HG03159 (cell line): ENCODE measurements around the gene ASB10.

Experiments
- ATAC-seq: cut with Tn5 transposase; IDR thresholded peaks from one replicate; pipeline ENCODE4 v1.9.1; 2021; ENCODE audit warnings: mild to moderate bottlenecking, moderate library complexity; ENCODE audit not compliant: unreplicated experiment

ASB10 gene

GRCh38 chr7:151210087-151210854, 23.2 kb upstream of the ASB10 start, which contains the start of gene H2BK1:
Gene H2BK1, minus strand, starts transcription at chr7:151210488. Its CDS starts 170 bp downstream, at chr7:151210318.
- ATAC-seq = no peak

GRCh38 chr7:151209588-151209987, 22.5 kb upstream of the ASB10 start:
- no peak for ATAC-seq

DNA sequence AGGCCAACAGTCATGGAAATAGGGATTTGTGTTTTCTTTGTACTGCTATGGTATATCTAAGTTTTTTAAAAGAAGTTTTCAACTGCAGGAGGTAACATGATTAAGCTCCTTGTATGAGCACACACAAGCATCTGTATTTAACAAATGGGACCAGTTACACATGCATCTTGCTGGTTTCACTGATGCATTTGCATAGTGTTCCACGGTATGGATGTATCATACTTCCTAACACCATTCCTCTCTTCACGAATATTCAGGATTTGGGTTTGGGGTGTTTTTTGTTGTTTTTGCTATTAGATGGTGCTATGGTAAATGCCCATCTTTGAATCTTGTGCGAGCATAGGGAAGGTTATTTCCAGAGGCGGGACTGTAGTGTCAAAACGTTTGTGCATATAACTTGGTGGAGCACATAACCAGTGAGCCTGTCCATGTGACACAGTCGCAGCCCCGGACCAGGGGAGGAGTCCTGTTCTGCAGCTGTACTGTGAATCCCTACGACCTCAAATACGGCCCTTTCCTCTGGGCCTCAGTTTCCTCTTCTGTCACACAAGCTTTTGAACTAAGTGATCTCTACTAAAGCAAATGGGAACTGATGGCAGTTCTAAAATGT, 21.3 kb upstream of the ASB10 start:
- no peak for ATAC-seq

DNA sequence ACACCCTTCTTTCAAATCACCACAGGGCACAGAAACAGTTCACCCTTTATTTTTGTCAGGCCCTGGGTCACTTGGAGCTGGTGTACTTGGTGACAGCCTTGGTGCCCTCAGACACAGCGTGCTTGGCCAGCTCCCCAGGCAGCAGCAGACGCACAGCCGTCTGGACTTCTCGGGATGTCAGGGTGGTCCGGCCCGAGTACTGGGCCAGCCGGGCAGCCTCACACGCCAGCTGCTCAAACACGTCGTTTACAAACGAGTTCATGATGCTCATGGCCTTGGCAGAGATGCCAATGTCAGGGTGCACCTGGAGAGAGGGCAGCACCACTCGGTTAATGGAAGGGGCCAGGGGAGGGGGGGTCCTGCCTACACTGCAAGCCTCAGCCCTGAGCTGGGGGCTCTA, 20.8 kb upstream of the ASB10 start:
- no peak for ATAC-seq

GRCh38 chr7:151207315-151207714, 20.3 kb upstream of the ASB10 start:
- ATAC-seq = no peak

DNA sequence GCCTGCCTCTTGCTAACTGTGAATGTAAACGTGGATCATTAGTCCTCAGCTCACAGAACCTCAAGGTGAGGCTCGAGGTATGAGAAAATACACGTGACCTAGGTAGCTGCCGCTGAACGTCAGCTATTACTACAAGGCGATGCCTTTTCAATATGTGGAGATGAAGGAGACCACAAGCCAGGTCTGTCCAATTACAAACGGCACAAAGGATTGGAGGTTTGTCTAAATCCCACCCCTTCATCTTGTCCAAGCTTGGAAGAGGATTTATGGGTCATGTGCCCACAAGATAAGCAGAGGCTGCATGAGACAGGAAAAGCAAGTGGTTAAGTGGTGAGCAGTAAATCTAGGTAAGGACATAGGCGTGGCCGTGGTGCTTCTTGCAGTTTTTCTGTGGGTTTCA, 19.9 kb upstream of the ASB10 start:
- ATAC-seq = no peak

DNA sequence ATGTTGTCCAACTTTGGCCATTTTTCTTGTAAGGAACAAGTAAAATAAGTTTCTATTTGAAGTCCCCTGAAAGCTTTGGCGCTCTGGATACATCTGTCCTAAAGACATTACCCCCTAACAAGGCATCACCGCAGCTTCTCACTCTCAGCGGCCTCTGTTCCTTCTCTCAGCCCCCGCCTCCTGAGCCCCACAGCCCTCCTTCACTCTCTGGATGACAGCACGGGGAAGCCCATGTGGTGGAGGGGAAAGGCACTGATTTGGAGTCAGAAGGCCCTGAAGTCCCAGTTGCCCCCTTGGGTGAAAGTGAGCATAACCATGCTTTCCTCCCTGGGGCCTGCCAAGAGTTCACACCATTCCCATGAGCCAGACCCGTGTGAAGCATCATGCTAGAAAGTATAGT, 18.7 kb upstream of the ASB10 start:
- ATAC-seq = no peak

- no peak for ATAC-seq
These were observed 17.5 kb upstream of the ASB10 start for GRCh38 chr7:151204383-151205032.

DNA sequence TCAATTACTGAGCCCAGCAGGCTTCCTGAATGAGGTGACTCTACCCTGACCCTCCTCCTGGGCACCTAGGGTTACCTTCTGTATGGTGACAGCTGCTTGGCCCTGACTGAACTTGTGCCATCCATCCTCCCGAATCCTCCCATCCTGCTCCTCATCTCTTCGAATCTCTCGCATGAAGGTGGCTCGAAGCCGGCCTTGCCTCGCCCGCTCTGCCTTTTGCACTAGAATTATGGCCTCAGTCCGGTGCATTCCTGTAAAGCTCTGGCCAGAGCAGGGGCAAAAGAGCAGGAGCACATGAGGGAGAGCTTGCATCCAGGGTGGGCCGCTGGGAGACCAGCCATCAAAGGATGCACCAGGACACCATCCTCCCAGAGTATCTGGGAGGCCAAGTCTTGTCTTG, 15.8 kb upstream of the ASB10 start:
- ATAC-seq = no peak

DNA sequence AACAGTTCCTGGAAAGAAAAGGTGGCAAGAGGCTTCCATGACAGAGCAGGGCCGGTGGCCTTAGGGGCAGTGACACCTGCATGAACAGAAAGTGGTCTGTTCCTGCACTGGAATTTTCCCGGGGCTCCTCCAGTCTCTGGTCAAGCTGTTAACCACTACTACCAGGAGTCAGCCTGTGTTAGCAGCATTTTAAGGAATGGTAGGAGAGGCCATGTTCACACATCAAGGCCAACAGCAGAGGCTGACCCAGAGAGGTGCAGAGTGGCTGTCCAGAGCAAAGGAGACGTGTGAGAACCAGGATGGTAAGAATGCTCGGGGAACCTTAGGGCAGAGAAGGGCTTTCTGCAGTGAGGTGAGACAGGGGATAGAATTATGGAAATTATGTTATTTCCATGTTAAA, 14.7 kb upstream of the ASB10 start:
- ATAC-seq = no peak

- no peak for ATAC-seq
These were observed 14.3 kb upstream of the ASB10 start for GRCh38 chr7:151201344-151201743.

- no peak for ATAC-seq
These were observed 12.1 kb upstream of the ASB10 start for GRCh38 chr7:151198945-151199848.

DNA sequence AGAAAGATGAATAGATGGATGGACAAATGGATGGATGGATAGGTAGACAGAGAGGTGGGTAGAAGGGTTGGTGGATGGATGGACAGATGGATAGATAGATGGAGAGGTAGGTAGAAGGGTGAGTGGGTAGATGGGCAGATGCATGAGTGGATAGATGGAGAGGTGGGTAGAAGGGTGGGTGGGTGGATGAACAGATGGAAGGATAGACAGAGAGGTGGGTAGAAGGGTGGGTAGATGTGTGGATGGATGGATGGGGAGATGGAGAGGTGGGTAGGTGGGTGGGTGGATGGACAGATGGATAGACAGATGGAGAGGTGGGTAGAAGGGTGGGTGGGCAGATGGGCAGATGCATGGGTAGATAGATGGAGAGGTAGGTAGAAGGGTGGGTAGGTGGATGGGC, 10.9 kb upstream of the ASB10 start:
- no peak for ATAC-seq

GRCh38 chr7:151195616-151196450, 8.8 kb upstream of the ASB10 start:
- no peak for ATAC-seq

- no peak for ATAC-seq
These were observed 7.1 kb upstream of the ASB10 start for GRCh38 chr7:151194188-151194587.

DNA sequence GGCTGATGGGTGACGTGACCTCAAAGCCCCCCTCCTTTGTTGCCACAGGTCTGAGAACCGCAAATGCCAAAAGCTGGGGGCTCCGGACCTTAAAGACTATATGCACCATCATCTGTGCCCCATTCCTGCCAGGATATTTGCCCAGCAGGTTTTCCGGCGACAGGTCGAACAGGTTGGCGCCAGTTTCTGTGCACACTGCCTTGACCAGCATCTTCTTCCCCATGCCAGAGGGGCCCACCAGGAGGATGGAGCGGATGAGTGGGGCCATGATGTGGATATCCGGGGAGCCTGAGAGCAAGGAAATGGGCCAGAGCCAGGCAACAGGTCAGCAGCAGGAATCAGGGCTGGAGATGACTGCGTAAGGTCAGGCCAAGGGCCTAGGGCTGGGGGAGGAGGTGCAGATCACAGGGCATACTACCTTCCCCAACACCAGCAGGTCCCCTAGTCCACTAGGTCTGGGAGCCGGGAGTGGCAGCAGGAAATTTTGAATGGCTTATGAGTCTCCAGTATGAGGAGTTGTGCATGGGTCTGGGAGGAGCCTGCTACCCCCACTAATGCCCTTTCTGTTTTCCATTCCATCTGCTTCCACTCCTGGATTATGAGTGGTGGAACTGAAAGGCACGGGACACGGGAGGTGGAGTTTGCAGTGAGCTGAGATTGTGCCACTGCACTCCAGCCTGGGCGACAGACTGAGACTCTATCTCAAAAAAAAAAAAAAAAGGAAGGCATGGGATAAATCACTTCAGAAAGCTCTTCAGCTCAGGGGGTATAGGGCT, 6.3 kb upstream of the ASB10 start:
- ATAC-seq = no peak

DNA sequence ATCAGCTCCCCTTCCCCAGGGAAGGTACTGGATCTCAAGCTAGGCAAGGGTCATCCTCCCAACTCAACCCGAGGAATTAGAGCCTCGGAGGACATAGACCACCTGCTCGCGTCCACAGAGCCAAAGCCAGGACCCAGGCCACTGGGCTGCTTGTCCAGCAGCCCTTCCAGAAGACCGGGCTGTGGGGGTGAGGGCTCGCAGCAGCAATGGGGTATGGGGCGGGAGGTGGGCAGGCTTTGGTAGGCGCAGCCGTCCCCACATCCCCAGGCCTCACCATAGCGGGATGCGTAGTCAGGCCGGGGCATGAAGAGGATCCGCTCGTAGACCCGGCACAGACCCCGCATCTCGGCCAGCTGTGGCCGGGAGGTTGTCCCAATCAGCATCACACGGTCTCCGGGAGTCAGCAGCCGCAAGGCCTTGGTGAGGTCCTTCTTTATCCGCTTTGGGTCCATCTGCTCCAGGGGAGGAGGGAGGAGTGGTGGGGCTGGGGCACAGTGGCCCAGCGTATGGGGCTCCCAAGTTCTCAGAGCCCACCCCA, 5.0 kb upstream of the ASB10 start:
- ATAC-seq = no peak

DNA sequence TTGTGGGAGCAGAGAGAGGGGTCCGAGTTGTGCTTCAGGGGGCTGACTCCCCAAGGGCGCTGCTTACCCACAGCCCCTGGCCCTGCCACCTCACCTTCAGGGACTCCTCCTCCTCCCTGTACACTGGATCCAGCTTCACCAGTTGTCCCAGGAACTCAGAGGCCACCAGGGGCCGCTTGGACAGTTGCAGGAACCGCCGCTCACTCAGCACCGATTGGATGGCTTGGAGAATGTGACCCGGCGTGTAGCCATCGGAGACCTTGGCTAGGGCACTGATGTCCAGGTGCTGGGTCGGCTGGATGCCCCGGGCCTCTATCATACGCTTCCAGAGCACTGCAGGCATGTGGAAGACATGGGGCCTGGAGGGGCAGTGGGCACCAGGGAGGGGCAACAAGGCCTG, 4.5 kb upstream of the ASB10 start:
- ATAC-seq = no peak

DNA sequence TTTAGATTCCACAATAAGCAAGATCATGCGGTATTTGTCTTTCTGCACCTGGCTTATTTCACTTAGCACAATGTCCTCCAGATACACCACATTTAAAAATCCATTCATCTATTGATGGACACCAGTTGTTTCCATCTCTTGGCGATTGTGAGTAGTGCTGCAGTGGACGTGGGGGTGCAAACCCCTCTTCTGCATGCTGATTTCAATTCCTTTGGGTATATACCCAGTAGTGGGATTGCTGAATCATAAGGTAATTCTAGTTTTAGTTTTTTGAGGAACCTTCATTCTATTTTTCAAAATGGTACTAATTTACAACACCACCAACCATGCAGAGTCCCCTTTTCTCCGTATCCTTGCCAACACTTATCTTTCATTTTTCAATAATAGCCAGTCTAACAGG, 2.0 kb upstream of the ASB10 start:
- no peak for ATAC-seq
